ENCODE data around the gene LIMD2.

Gene LIMD2

GRCh38 chr17:63657786-63658185, 42.1 kb downstream of the LIMD2 start:
- H3K27ac ChIP-seq (replicated peaks), result no peak overlapping the region
- no peak for DNase-seq (ENCODE audit: low read depth in 1 of 2, low spot score in 1 of 2)
- no peaks in the 10 kb centered on the region for H3K27me3 ChIP-seq (ENCODE audit: insufficient read depth, poor library complexity, severe bottlenecking)
- TF ChIP-seq SPI1 (IDR thresholded peaks at IDR 0.05; ENCODE audit: borderline replicate concordance, low read depth) (no peak), CTCF (IDR thresholded peaks at IDR 0.05; ENCODE audit: insufficient read depth, low read length) (no peak), POLR2AphosphoS5 (IDR thresholded peaks at IDR 0.05; ENCODE audit: low read depth) (no peak), GABPA (IDR thresholded peaks at IDR 0.05; ENCODE audit: low read depth) (no peak), REST (IDR thresholded peaks at IDR 0.05; ENCODE audit: insufficient replicate concordance, low read depth) (no peak)
- H3K4me3 ChIP-seq (replicated peaks; ENCODE audit: insufficient read depth, low read length), result no peak overlapping the region

GRCh38 chr17:63653050-63653449, 46.9 kb downstream of the LIMD2 start:
- TF ChIP-seq CTCF (IDR thresholded peaks at IDR 0.05; ENCODE audit: insufficient read depth, low read length), result no peak
- TF ChIP-seq REST (IDR thresholded peaks at IDR 0.05; ENCODE audit: insufficient replicate concordance, low read depth), result no peak
- TF ChIP-seq GABPA (IDR thresholded peaks at IDR 0.05; ENCODE audit: low read depth), result no peak
- no peak for DNase-seq (ENCODE audit: low read depth in 1 of 2, low spot score in 1 of 2)
- H3K27me3 ChIP-seq (ENCODE audit: insufficient read depth, poor library complexity, severe bottlenecking), result no peaks in the 10 kb centered on the region
- H3K4me3 ChIP-seq (replicated peaks; ENCODE audit: insufficient read depth, low read length), result no peak overlapping the region
- no peak overlapping the region for H3K27ac ChIP-seq (replicated peaks)

GRCh38 chr17:63652106-63652505, 47.8 kb downstream of the LIMD2 start:
- no peaks in the 10 kb centered on the region for H3K27me3 ChIP-seq (ENCODE audit: insufficient read depth, poor library complexity, severe bottlenecking)
- DNase-seq (ENCODE audit: low read depth in 1 of 2, low spot score in 1 of 2), result peak; percentile 13 to 54
- H3K27ac ChIP-seq (replicated peaks), result no peak overlapping the region
- TF ChIP-seq POLR2AphosphoS5 (IDR thresholded peaks at IDR 0.05; ENCODE audit: low read depth) (no peak), REST (IDR thresholded peaks at IDR 0.05; ENCODE audit: insufficient replicate concordance, low read depth) (no peak), SPI1 (IDR thresholded peaks at IDR 0.05; ENCODE audit: borderline replicate concordance, low read depth) (no peak), GABPA (IDR thresholded peaks at IDR 0.05; ENCODE audit: low read depth) (no peak), CTCF (IDR thresholded peaks at IDR 0.05; ENCODE audit: insufficient read depth, low read length) (no peak)
- no peak overlapping the region for H3K4me3 ChIP-seq (replicated peaks; ENCODE audit: insufficient read depth, low read length)

Measured in HL-60 (cell line).